ENCODE measurements around the gene KCNIP1. TPM values are rescaled to one million over a fixed set of nuclear protein-coding genes. Genes with fewer than 3 reads are reported as not detected.

Gene KCNIP1
- total and polyA plus RNA-seq, 2 of the 8 experiments (the other 6 are each of a cell fraction or from before 2014, with no cell fraction given), result 0.52 to 0.83 TPM

GRCh38 chr5:170736966-170737365 is 233.1 kb downstream of the KCNIP1 start:
- Histone ChIP-seq H4K5ac (ENCODE audit: insufficient read length, low read depth, low read length) (no peak overlapping the region), H4K20me1 (replicated peaks in 1 of 2; ENCODE audit: control insufficient read depth in 1 of 2, insufficient read depth in 2 of 2, low read length in 2 of 2) (no peaks in the 10 kb centered on the region), H3K79me1 (ENCODE audit: low read depth, low read length) (no peaks in the 10 kb centered on the region), H3K56ac (replicated peaks; ENCODE audit: insufficient read length, low read depth, low read length) (no peak overlapping the region), H3K18ac (ENCODE audit: extremely low read depth, low read length) (no peak overlapping the region), H4K91ac (replicated peaks; ENCODE audit: insufficient read length, low read length) (no peak overlapping the region), H3K23me2 (ENCODE audit: low read depth, low read length) (no peaks in the 10 kb centered on the region), H2BK5ac (ENCODE audit: low read depth, low read length) (no peak overlapping the region), H2BK15ac (ENCODE audit: low read length) (no peak overlapping the region), H3K4me3 (ENCODE audit: extremely low read depth in 1 of 4, insufficient read depth in 2 of 4, low read depth in 3 of 4, low read length in 4 of 4) (no peak overlapping the region), H3K27me3 (replicated peaks in 1 of 4; ENCODE audit: control insufficient read depth in 3 of 4, extremely low read depth in 1 of 4, insufficient read depth in 3 of 4, low read length in 3 of 4) (no peaks in the 10 kb centered on the region), H3K23ac (ENCODE audit: insufficient read length) (no peak overlapping the region), H2BK120ac (replicated peaks; ENCODE audit: low read depth, low read length) (no peak overlapping the region), H3K79me2 (ENCODE audit: control insufficient read depth in 1 of 2, insufficient read depth in 2 of 2, low read length in 2 of 2) (no peaks in the 10 kb centered on the region), H3K36me3 (ENCODE audit: control insufficient read depth in 2 of 4, insufficient read depth in 4 of 4, low read length in 3 of 4) (no peaks in the 10 kb centered on the region), H3K4me1 (replicated peaks in 1 of 4; ENCODE audit: control insufficient read depth in 3 of 4, insufficient read depth in 4 of 4, low read length in 3 of 4) (peaks cover 3 to 15% (median 5%) of the 10 kb centered on the region in 4 experiments; a peak in 6 of 7 replicates), H3K9ac (replicated peaks in 1 of 4; ENCODE audit: extremely low read depth in 1 of 4, low read depth in 3 of 4, low read length in 3 of 4) (no peak overlapping the region), H4K8ac (ENCODE audit: extremely low read depth, insufficient read depth, low read length) (no peak overlapping the region), H2AK5ac (ENCODE audit: low read depth, low read length) (no peak overlapping the region), H3K14ac (ENCODE audit: insufficient read length) (no peak overlapping the region), H3K4ac (replicated peaks; ENCODE audit: insufficient read length, low read depth, low read length) (no peak overlapping the region), H3K9me3 (ENCODE audit: insufficient read depth in 2 of 2, low read depth in 1 of 2, low read length in 1 of 2) (no peaks in the 10 kb centered on the region; a peak in 2 of 4 replicates), H3K27ac (ENCODE audit: low read depth, low read length) (no peak overlapping the region), H2AFZ (ENCODE audit: low read length) (no peak overlapping the region), H2BK12ac (ENCODE audit: low read depth, low read length) (no peak overlapping the region), H3K4me2 (ENCODE audit: insufficient read depth in 1 of 2, low read depth in 2 of 2, low read length in 2 of 2) (no peak overlapping the region), H2BK20ac (ENCODE audit: low read length) (no peak overlapping the region)
- POLR2A ChIA-PET (ENCODE audit: partially characterized antibody), result no interaction called here
- FAIRE-seq, result no peak
- DNase-seq (ENCODE audit: low read depth in 1 of 2, low spot score in 2 of 2), result peak in 1 of 2 experiments; percentile 27
- CTCF ChIA-PET (ENCODE audit: partially characterized antibody), result interaction anchor here (0.8 to 21.2 kb wide), 2 partner anchors 11 to 53 kb away, joined by 3 to 650 read pairs; partner anchors contain the start of gene GABRP
- 87% methylated on average over 3 of the region's 3 CpGs; no CpG with 5 or more reads in 1 of the 2 experiments for WGBS, 2 experiments (ENCODE audit: extremely low coverage in 1 of 2, insufficient coverage in 1 of 2, insufficient read length in 1 of 2, insufficient replicate concordance in 2 of 2, low coverage in 1 of 2, low lambda C conversion rate in 2 of 2, missing lambda C conversion rate in 1 of 2)
- TF ChIP-seq TEAD4 (IDR thresholded peaks at IDR 0.05; ENCODE audit: low read depth, low read length), result no peak
- no peak for TF ChIP-seq SP4 (IDR thresholded peaks at IDR 0.05; ENCODE audit: low read length)
- TF ChIP-seq, protein P1, sequence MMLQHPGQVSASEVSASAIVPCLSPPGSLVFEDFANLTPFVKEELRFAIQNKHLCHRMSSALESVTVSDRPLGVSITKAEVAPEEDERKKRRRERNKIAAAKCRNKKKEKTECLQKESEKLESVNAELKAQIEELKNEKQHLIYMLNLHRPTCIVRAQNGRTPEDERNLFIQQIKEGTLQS (IDR thresholded peaks at IDR 0.05; ENCODE audit: insufficient read depth, low read depth, low read length), result no peak
- no peak for TF ChIP-seq SP1 (IDR thresholded peaks at IDR 0.05; ENCODE audit: low read depth, low read length)
- no peak for TF ChIP-seq ASH2L (IDR thresholded peaks at IDR 0.05; ENCODE audit: low read length)
- TF ChIP-seq BRCA1 (IDR thresholded peaks at IDR 0.05; ENCODE audit: low read depth, low read length), result no peak
- no peak for TF ChIP-seq CREB1 (IDR thresholded peaks at IDR 0.05)
- TF ChIP-seq SIN3A (conservative IDR thresholded peaks at IDR 0.05 in 1 of 2, IDR thresholded peaks at IDR 0.05 in 1 of 2; ENCODE audit: low read depth in 1 of 2, low read length in 2 of 2), result no peak

Data from H1 (cell line).